ENCODE results near the gene DCTN1.
A peak's percentile ranks its signal among the peaks of the same experiment; 100 is the strongest.

The DCTN1 gene

GRCh38 chr2:74413001-74413698 is 33.0 kb upstream of the DCTN1 start:
- DNase-seq (ENCODE audit: low read depth), result no peak

- DNase-seq (ENCODE audit: low read depth), result no peak
Observed at GRCh38 chr2:74407682-74408081, 27.6 kb upstream of the DCTN1 start.

DNA sequence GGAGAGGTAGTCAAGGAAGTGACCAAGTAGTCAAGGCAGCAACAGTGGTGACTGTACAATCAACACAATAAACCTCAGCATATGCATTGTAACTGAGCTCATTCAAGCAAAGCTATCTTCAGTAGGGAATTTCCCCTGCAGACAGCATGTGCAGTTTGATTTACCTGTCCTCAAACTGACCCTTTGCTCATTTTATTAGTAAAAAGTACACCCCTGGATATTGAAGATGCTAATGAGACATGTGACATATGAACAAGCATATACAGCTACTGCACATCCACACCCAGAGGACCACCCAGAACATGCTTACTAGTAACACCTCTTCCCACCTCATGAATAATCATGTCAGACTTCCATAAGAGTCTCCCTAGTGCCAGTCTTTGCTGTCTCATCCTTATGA is 25.9 kb upstream of the DCTN1 start:
- no peak for DNase-seq (ENCODE audit: low read depth)

DNA sequence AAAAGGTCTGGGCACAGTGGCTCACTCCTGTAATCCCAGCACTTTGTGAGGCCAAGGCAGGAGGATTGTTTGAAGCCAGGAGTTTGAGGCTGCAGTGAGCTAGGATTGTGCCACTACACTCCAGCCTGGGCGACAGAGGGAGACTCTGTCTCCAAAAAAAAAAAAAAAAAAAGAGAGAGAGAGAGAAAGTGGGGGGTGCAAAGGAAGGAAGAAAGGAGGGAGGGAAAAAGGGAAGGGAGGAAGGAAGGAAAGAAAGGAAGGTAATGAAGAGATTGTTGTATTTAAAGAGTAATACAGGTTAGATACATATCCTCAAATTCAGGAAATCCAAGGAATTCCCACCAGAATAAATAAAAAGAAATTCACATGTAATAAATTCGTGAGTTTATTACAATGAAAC is 21.8 kb upstream of the DCTN1 start:
- no peak for DNase-seq (ENCODE audit: low read depth)

- DNase-seq (ENCODE audit: low read depth), result no peak
Observed at GRCh38 chr2:74399785-74400184, 19.7 kb upstream of the DCTN1 start.

DNA sequence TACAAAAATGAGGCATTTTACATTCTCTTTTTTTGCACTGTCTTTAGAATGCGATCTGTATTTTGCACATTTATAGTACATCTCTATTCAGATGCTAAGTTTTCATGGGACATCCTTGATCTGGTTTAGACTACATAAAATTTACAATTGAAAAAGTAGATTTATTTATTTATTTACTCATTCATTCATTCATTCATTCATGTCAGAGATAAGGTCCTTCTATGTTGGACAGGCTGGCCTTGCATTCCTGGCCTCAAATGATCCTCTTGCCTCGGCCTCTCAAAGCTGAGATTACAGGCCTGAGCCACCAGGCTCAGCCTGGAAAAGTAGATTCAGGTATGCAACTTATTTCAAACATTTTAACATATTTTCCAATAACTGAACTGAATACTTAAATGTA is 16.0 kb upstream of the DCTN1 start:
- no peak for DNase-seq (ENCODE audit: low read depth)

DNA sequence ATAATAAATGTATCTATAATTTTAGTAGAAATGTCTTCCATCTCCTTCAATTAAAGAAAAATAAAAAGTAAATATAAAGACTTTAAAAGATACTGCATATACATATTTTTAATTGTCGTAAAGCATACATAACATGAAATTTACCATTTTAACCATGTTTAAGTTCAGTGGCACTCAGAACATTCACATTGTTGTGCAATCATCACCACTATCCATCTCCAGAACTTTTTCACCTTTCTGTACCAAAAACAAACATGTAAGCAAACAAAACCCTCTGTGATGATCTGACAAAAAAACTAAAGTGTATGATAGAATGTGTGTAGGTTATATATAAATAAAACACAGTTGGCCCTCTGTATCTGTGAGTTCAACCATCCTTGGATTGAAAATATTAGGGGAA is 13.4 kb upstream of the DCTN1 start:
- no peak for DNase-seq (ENCODE audit: low read depth)

DNA sequence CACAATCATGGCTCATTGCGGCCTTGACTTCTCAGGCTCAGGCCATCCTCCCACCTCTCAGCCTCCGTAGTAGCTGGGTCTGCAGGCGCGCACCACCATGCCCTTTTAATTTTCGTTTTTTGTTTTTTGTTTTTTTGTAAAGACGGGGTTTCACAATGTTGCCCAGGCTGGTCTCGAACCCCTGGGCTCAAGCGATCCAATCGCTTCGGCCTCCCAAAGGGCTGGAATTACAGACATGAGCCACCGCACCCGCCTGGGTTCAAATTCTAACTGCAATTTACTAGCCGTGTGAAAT is 12.3 kb upstream of the DCTN1 start:
- no peak for DNase-seq (ENCODE audit: low read depth)

GRCh38 chr2:74391580-74392448 is 11.7 kb upstream of the DCTN1 start:
- DNase-seq (ENCODE audit: low read depth), result peak; percentile 92

DNA sequence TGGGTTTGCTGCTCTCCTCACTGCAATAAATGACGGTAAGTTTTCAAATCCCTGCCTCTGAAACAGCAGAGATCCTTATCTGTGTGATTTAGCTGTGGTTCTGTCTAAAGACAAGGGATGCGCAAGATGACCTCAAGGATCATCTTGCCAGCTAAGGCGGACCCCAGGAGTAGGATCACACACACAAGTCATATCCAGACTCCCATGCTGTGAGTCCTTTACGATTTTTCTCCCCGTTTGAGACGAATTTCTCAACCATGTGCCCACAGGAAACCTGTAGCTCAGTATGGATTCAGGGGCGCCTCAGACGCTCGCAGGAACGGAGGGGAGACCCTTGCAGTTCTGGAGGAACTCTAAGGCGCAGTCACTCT is 11.1 kb upstream of the DCTN1 start:
- DNase-seq (ENCODE audit: low read depth), result no peak

DNA sequence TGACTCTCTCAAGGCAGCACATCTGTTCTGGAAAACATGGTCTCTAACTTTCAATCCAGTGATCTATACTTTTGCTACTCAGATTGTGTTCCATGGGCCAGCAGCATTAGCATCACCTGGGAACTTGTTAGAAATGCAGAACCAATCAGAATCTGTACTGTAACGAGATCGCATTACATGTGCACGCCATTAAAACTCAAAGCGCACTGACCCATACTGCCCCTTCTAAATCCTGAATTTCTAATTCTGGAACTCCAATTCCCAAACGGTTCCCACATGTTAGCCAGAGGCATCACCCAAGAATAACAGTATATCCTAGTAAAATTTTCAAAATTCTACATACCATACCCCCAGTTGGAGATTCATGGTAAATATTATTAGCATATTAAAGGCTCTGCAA is 10.5 kb upstream of the DCTN1 start:
- no peak for DNase-seq (ENCODE audit: low read depth)

GRCh38 chr2:74387346-74387745 is 7.2 kb upstream of the DCTN1 start:
- DNase-seq (ENCODE audit: low read depth), result no peak

DNA sequence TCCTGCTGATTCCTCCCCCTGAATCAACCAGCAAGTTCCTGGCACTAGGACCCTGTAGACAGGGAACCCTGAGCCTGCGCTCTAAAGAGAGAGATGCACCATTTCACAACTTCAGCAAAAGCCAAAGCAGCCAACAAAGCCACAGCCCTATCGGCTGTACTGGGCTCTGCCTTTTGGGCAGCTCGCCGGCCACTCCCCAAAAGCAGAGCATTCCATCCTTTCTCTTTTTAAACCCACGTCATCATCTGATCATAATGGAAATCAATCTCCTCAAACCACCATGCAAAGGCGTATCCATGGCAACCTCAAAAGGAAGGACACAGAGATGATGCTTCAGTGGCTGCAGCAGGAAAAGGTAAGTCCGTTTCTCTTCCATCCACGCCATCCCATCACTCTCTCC is 5.3 kb upstream of the DCTN1 start:
- no peak for DNase-seq (ENCODE audit: low read depth)

GRCh38 chr2:74384051-74384450 is 3.9 kb upstream of the DCTN1 start:
- no peak for DNase-seq (ENCODE audit: low read depth)

DNA sequence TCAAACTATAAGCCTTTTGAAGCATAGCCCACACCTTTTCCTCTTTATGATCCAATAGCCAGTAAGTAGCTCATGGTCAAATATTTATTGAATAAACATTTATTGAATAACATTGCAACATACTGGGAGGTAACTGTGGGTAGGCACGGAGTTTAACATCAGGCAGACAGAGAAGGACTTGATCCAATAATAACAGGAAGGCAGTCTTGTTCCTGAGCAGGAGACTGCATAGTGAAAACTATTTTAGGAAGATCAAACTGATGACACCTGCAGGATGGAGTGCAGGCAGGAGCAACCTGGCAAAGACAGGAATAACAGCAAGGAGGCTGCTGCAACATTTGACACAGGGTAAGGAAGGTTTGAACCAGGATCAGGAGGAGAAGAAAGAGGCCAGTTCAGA is 3.1 kb upstream of the DCTN1 start:
- DNase-seq (ENCODE audit: low read depth), result no peak

- DNase-seq (ENCODE audit: low read depth), result no peak
Observed at GRCh38 chr2:74381751-74382150, 1.6 kb upstream of the DCTN1 start.

DNA sequence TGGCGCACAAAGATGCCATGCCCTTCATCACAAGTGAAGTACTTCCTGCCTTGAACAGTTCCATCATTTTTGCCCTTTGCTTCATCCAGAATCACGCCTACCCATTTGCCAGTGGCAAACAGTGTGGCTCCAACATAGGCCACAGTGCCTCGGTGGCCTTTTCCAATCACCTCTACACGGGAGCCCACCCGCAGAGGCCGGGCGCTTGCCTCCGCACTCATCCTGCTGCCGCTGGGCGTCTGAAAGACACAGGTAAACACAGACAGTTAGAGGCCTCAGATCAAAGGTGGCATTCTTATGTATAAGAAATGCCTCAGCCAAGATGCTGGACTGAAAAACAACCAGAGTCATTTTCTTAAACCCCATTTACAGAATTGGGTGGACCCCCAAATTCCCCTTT is 2.1 kb downstream of the DCTN1 start:
- no peak for DNase-seq (ENCODE audit: low read depth)

DNA sequence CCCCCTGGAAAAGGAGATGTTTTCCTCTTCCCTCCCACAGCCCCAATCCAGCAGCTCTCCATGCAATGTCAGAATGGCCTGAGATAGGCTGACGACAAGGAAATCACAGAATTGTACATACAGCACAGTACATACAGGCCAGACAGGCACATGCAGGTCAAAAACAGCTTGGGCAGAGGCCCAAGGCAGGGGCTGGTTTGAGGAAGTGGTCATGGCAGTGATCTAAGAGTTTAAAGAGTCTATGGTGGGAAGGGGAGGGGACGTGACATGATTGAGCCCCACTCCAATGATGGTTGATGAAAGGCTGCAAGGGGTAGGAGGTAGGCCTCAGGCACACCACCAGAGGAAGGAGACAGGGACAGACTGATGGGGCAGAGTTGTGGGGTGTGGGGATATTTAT is 4.3 kb downstream of the DCTN1 start:
- DNase-seq (ENCODE audit: low read depth), result no peak

- no peak for DNase-seq (ENCODE audit: low read depth)
Observed at GRCh38 chr2:74374509-74375205, 5.5 kb downstream of the DCTN1 start.

- no peak for DNase-seq (ENCODE audit: low read depth)
Observed at GRCh38 chr2:74373985-74374384, 6.1 kb downstream of the DCTN1 start.

GRCh38 chr2:74373221-74373676 is 6.9 kb downstream of the DCTN1 start:
- DNase-seq (ENCODE audit: low read depth), result no peak

- no peak for DNase-seq (ENCODE audit: low read depth)
Observed at GRCh38 chr2:74372674-74373073, 7.4 kb downstream of the DCTN1 start.

GRCh38 chr2:74371421-74371820 is 8.7 kb downstream of the DCTN1 start:
- no peak for DNase-seq (ENCODE audit: low read depth)

Measured in activated T-cell treated with anti-CD3 and anti-CD28 coated beads for 48 hours (primary cell).